HG03064 (cell line): Measurements from ENCODE around the gene PATJ.
"Not testable (repeated sequence)": the region's sequence is repeated elsewhere in the genome, so short reads cannot be mapped to it uniquely, and the experiment has no call there.

Experiments used
- ATAC-seq: cut with Tn5 transposase; IDR thresholded peaks from one replicate; pipeline ENCODE4 v1.9.1; 2021; ENCODE audit warnings: low read depth; ENCODE audit not compliant: unreplicated experiment

The PATJ gene

DNA sequence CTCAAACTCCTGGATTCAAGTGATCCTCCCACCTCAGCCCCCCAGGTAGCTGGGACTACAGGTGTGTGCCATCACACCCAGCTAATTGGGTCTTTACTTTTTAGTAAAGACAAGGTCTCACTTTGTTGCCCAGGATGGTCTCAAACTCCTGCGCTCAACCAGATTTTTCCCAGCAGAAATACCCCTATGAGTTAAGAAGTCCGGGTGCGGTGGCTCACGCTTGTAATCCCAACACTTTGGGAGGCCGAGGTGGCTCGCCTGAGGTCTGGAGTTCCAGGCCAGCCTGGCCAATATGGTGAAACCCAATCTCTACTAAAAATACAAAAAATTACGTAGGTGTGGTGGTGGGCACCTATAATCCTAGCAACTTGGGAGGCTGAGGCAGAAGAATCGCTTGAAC lies 445.8 kb downstream of the PATJ start:
- ATAC-seq: no peak

DNA sequence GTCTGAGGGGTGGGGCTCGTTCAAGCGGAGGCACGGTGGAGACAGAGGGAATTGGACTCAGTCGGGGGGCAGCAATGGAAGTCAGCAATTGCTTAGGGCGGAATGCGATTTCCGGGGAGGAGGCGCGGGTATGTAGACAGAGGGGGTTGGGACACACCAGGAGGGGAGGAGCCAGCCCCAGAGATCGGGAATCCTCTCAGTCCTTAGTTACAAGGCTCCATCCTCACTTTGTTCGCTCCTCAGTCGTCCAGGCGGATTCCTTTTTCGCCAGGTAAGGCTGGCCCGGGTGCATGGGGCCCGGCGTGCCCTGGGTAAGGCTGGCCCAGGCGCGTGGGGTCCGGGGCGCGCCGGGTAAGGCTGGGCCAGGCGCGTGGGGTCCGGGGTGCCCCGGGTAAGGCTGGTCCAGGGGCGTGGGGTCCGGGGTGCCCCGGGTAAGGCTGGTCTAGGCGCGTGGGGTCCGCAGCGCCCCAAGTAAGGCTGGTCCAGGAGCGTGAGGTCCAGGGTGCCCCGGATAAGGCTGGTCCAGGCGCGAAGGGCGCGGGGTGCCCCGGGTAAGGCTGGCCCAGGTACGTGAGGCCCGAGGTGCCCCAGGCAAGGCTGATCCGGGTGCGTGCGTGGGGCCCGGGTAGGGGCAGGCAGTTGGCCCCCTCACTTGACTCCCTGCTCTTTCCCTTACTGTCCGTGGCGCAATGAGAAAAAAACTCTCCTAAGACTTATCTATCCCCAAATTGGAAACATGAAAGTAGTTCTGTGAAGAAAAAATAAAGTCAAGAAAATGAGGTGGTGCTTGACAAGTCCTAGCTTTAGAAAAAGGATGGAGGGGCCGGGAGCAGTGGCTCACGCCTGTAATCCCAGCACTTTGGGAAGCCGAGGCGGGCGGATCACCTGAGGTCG lies 452.6 kb downstream of the PATJ start, which contains the start of gene L1TD1:
Gene L1TD1 (plus strand): TSS at position 199 of the 894 bp plus-strand sequence. CDS start 11,780 bp downstream, outside the sequence.
- ATAC-seq: no peak

- ATAC-seq: no peak
These were observed 453.9 kb downstream of the PATJ start for GRCh38 chr1:62196086-62196690.

GRCh38 chr1:62198069-62198780 lies 455.9 kb downstream of the PATJ start:
- no peak for ATAC-seq

- ATAC-seq: no peak
These were observed 456.5 kb downstream of the PATJ start for GRCh38 chr1:62198781-62199125.

DNA sequence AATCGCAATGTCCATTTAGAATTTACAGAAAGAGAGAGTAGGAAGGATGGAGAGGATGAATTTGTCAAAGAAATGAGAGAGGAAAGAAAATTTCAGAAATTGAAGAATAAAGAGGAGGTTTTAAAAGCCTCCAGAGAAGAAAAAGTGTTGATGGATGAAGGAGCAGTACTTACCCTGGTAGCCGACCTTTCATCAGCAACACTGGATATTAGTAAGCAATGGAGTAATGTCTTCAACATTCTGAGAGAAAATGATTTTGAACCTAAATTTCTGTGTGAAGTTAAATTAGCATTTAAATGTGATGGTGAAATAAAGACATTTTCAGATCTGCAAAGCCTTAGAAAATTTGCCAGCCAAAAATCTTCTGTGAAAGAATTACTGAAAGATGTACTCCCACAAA lies 464.9 kb downstream of the PATJ start:
- ATAC-seq: no peak

DNA sequence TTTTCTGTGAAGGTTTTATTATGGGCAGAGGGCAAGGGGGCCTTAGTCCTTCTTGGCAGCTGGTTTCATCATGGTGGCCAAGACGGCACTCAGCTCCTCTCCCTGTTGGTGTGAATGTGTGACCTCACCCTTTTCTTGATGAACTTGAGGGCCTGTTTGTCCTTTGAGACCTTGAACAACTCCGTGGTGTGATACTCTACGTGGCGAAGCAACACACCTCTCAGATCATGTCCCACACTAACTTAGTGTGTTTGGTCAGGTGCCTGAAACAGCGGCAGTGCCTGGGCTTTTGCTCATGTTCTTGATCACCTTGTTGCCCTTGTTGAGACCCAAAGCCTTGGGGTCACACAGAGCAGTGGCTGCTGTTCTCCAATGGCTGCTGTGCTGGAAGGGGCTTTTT lies 465.8 kb downstream of the PATJ start:
- no peak for ATAC-seq

GRCh38 chr1:62208970-62209369 lies 466.7 kb downstream of the PATJ start:
- no peak for ATAC-seq

- ATAC-seq: no peak
These were observed 467.8 kb downstream of the PATJ start for GRCh38 chr1:62209931-62210595.

- no peak for ATAC-seq
These were observed 468.7 kb downstream of the PATJ start for GRCh38 chr1:62210960-62211359.

DNA sequence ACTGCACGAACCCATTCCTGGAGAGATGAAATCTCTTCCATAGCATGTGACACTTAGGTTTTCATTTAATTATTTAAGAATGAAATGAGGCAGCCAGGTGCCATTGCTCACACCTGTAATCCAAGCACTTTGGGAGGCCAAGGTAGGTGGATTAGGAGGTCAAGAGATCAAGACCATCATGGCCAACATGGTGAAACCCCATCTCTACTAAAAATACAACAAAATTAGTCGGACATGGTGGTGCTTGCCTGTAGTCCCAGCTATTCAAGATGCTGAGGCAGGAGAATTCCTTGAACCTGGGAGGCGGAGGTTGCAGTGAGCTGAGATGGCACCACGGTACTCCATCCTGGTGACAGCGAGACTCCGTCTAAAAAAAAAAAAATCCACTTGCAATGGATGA lies 470.1 kb downstream of the PATJ start:
- no peak for ATAC-seq

DNA sequence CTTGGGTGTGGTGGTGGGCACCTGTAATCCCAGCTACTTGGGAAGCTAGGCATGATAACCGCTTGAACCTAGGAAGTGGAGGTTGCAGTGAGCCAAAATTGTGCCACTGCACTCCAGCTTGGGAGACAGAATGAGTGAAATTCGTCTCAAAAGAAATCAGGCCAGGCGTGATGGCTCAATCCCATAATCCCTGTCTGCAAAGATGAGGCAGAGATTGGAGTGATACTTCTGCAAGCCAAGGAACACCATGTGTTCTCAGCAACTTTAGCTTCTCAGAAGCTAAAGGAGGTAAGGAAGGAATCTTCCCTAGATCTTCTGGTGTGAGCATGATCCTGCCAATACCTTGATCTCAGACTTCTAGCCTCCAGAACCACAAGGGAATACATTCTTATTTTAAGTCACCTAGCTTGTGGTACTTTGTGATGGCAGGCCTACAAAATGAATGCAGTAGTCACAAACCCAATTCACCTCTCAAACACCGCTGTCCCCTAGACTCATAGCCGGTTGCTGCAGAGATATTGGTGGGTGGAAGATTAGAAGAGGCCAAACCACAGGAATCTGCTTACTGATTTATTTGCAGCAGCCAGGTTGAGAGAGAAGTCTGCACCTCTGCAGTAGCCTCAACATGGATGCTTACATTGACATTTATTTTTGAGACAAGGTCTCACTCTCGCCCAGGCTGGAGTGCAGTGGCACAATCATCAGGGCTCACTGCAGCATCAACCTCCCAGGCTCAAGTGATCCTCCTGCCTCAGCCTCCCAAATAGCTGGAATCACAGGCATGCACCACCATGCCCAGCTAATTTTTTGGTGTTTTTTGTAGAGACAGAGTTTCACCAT lies 471.0 kb downstream of the PATJ start:
- ATAC-seq: no peak

GRCh38 chr1:62218604-62219003 lies 476.3 kb downstream of the PATJ start:
- no peak for ATAC-seq

GRCh38 chr1:62220456-62220855 lies 478.2 kb downstream of the PATJ start:
- ATAC-seq: not testable (repeated sequence)

DNA sequence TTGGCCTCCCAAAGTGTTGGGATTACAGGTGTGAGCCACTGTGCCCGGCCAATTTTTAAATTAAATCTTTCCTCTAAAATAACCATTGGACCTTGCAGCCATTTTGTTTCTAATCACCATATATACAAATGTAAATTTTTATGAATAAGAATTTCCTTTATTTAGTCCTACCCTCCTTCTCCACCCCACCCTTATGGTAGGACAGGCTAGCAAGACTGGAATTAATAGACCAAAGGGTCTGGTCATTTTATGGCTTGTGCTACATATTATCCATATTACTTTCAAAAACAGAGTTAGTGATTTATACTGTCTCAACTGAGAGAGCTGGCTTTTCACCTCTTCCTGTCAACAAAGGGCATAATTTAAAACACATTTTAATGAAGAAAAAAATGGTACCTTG lies 478.9 kb downstream of the PATJ start:
- no peak for ATAC-seq

- no peak for ATAC-seq
These were observed 480.0 kb downstream of the PATJ start for GRCh38 chr1:62222321-62222720.

GRCh38 chr1:62224182-62224581 lies 481.9 kb downstream of the PATJ start:
- no peak for ATAC-seq

GRCh38 chr1:62227496-62227895 lies 485.2 kb downstream of the PATJ start:
- no peak for ATAC-seq
